GM18951 (cell line): ENCODE results near the gene CDK17.

ENCODE experiments used
- POLR2A ChIP-seq: IDR thresholded peaks from 4 replicates; pipeline ENCODE4 v1.6.1; 2011; ENCODE audit warnings: mild to moderate bottlenecking; ENCODE audit not compliant: insufficient read length, insufficient read depth; ENCODE audit errors: extremely low read depth
- in situ Hi-C: fragments of 300-500 bp; cut with MboI; formaldehyde crosslinking; loops from one replicate; pipeline ENCODE4 v1.12.0; 2022; ENCODE audit warnings: low sequenced_read_pairs, mixed read lengths, inconsistent platforms; ENCODE audit not compliant: unreplicated experiment

Gene CDK17

GRCh38 chr12:96258104-96258961, 141.9 kb downstream of the CDK17 start:
- in situ Hi-C loops: no loop called here
- no peak for TF ChIP-seq POLR2A

- in situ Hi-C loops: no loop called here
Observed at GRCh38 chr12:96257550-96258103, 142.6 kb downstream of the CDK17 start.

GRCh38 chr12:96256672-96257361, 143.4 kb downstream of the CDK17 start:
- TF ChIP-seq POLR2A: no peak
- in situ Hi-C loops: no loop called here

More at GRCh38 chr12:96257550-96258103, 142.6 kb downstream of the CDK17 start:
- TF ChIP-seq POLR2A: no peak

GRCh38 chr12:96255077-96255476, 145.2 kb downstream of the CDK17 start:
- TF ChIP-seq POLR2A: no peak
- in situ Hi-C loops: no loop called here

- no peak for TF ChIP-seq POLR2A
- in situ Hi-C loops: no loop called here
Observed at GRCh38 chr12:96250119-96250685, 150.0 kb downstream of the CDK17 start.

- in situ Hi-C loops: no loop called here
- TF ChIP-seq POLR2A: no peak
Observed at GRCh38 chr12:96249196-96250118, 150.8 kb downstream of the CDK17 start.

GRCh38 chr12:96248136-96248931, 151.9 kb downstream of the CDK17 start:
- no peak for TF ChIP-seq POLR2A
- in situ Hi-C loops: no loop called here

- TF ChIP-seq POLR2A: no peak
- in situ Hi-C loops: no loop called here
Observed at GRCh38 chr12:96247563-96247962, 152.7 kb downstream of the CDK17 start.

GRCh38 chr12:96246926-96247505, 153.2 kb downstream of the CDK17 start:
- TF ChIP-seq POLR2A: no peak
- in situ Hi-C loops: no loop called here

GRCh38 chr12:96244826-96245225, 155.4 kb downstream of the CDK17 start:
- in situ Hi-C loops: no loop called here
- no peak for TF ChIP-seq POLR2A

- no peak for TF ChIP-seq POLR2A
- in situ Hi-C loops: no loop called here
Observed at GRCh38 chr12:96242597-96242996, 157.6 kb downstream of the CDK17 start.
